Fibroblast of lung (primary cell): ENCODE measurements around the gene ASAP2.

ENCODE experiments used
- EZH2 ChIP-seq: IDR thresholded peaks from 2 replicates; pipeline ENCODE4 v1.5.1; 2012; ENCODE audit warnings: low read length, control low read depth, mild to moderate bottlenecking; ENCODE audit errors: missing control alignments
- TF ChIP-seq, protein P1 (sequence below), 2 donors: IDR thresholded peaks in 1 of 2; conservative IDR thresholded peaks in 1 of 2; 1 replicate in 1 of 2; 2 replicates in 1 of 2; pipeline ENCODE4 v1.5.1; 2011 to 2012; ENCODE audit warnings: low read length in 2 of 2, control low read depth in 1 of 2, inconsistent platforms in 1 of 2, low read depth in 1 of 2, mild to moderate bottlenecking in 1 of 2

- TF ChIP-seq, protein P1, sequence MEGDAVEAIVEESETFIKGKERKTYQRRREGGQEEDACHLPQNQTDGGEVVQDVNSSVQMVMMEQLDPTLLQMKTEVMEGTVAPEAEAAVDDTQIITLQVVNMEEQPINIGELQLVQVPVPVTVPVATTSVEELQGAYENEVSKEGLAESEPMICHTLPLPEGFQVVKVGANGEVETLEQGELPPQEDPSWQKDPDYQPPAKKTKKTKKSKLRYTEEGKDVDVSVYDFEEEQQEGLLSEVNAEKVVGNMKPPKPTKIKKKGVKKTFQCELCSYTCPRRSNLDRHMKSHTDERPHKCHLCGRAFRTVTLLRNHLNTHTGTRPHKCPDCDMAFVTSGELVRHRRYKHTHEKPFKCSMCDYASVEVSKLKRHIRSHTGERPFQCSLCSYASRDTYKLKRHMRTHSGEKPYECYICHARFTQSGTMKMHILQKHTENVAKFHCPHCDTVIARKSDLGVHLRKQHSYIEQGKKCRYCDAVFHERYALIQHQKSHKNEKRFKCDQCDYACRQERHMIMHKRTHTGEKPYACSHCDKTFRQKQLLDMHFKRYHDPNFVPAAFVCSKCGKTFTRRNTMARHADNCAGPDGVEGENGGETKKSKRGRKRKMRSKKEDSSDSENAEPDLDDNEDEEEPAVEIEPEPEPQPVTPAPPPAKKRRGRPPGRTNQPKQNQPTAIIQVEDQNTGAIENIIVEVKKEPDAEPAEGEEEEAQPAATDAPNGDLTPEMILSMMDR (conservative IDR thresholded peaks at IDR 0.05 in 1 of 2, IDR thresholded peaks at IDR 0.05 in 1 of 2; ENCODE audit: low read depth in 1 of 2, low read length in 2 of 2): no peak
- TF ChIP-seq EZH2: no peak
Observed at GRCh38 chr2:9370746-9371145, 164.1 kb downstream of the ASAP2 start.
